Lower leg skin (tissue), 3 donors: ENCODE measurements around the gene ETHE1.

Source experiments
- CTCF ChIP-seq, 3 donors: fragments of 450-650 bp; IDR thresholded peaks; one replicate each; pipeline ENCODE4 v1.5.1; 2016; ENCODE audit warnings: antibody characterized with exemption in 3 of 3, mild to moderate bottlenecking in 3 of 3, moderate library complexity in 2 of 3
- POLR2A ChIP-seq, 2 donors: fragments of 450-650 bp; IDR thresholded peaks; one replicate each; pipeline ENCODE4 v1.6.1; 2016 to 2017; ENCODE audit warnings: antibody characterized with exemption in 2 of 2, mild to moderate bottlenecking in 1 of 2, moderate library complexity in 1 of 2

GRCh38 chr19:43560687-43561086 is 33.7 kb upstream of the ETHE1 start:
- no peak for TF ChIP-seq CTCF (IDR thresholded peaks at IDR 0.05)
- no peak for TF ChIP-seq POLR2A (IDR thresholded peaks at IDR 0.05)
